HepG2 (cell line): ENCODE measurements around the gene ELOVL2. TPM values are rescaled to one million over a fixed set of nuclear protein-coding genes. Genes with fewer than 3 reads are reported as not detected.

Experiments
- EEA1 ChIP-seq: sonication (generic); formaldehyde crosslinking; IDR thresholded peaks from 2 replicates; pipeline ENCODE4 v1.5.1; 2020; ENCODE audit warnings: mild to moderate bottlenecking, missing genetic modification reagents, borderline replicate concordance
- KDM6A ChIP-seq: IDR thresholded peaks from 2 replicates; pipeline ENCODE4 v1.6.1; 2016; ENCODE audit warnings: low read depth
- KMT2B ChIP-seq: IDR thresholded peaks from 2 replicates; pipeline ENCODE4 v1.6.1; 2016; ENCODE audit warnings: missing genetic modification reagents, missing compliant biosample characterization
- MAFK ChIP-seq, 2 experiments: IDR thresholded peaks in 1 of 2; conservative IDR thresholded peaks in 1 of 2; 2 replicates each; pipeline ENCODE4 v1.6.1; 2011; ENCODE audit warnings: improper control_type of control experiment in 2 of 2, low read length in 2 of 2
- MLLT10 ChIP-seq: sonication (generic); formaldehyde crosslinking; IDR thresholded peaks from 2 replicates; pipeline ENCODE4 v1.4.0; 2020; ENCODE audit warnings: missing genetic modification reagents
- NKX3-1 ChIP-seq: sonication (generic); formaldehyde crosslinking; IDR thresholded peaks from 2 replicates; pipeline ENCODE4 v1.5.0; 2020; ENCODE audit warnings: missing genetic modification reagents
- RAD21 ChIP-seq: fragments of 450-650 bp; formaldehyde crosslinking; IDR thresholded peaks from 2 replicates; pipeline ENCODE4 v1.5.0; 2020; ENCODE audit warnings: mild to moderate bottlenecking
- RBM22 ChIP-seq: fragments of 200-400 bp; formaldehyde crosslinking; optimal IDR thresholded peaks from 2 replicates; pipeline ENCODE3; 2017; ENCODE audit warnings: mild to moderate bottlenecking, low read length, moderate library complexity
- SMYD3 ChIP-seq: sonication (generic); formaldehyde crosslinking; IDR thresholded peaks from 2 replicates; pipeline ENCODE4 v1.8.1; 2023; ENCODE audit warnings: mild to moderate bottlenecking, missing genetic modification reagents
- SP4 ChIP-seq: sonication (generic); formaldehyde crosslinking; IDR thresholded peaks from 2 replicates; pipeline ENCODE4 v1.8.1; 2023; ENCODE audit warnings: mild to moderate bottlenecking, missing genetic modification reagents
- TCF12 ChIP-seq, 2 experiments: fragments of 450-650 bp in 1 of 2; sonication (generic) in 1 of 2; formaldehyde crosslinking in 1 of 2; IDR thresholded peaks; 2 replicates each; pipeline versions ENCODE4 v1.6.1 to v1.8.0; 2017 to 2022; ENCODE audit warnings: antibody characterized with exemption in 1 of 2, mild to moderate bottlenecking in 1 of 2, missing genetic modification reagents in 1 of 2, moderate library complexity in 1 of 2
- ZBTB1 ChIP-seq: sonication (generic); formaldehyde crosslinking; IDR thresholded peaks from 2 replicates; pipeline ENCODE4 v1.4.0; 2020; ENCODE audit warnings: missing genetic modification reagents, borderline replicate concordance
- ZNF713 ChIP-seq: sonication (generic); formaldehyde crosslinking; IDR thresholded peaks from 2 replicates; pipeline ENCODE4 v1.4.0; 2020; ENCODE audit warnings: mild to moderate bottlenecking, missing genetic modification reagents
- polyA plus RNA-seq, 8 experiments: library from polyadenylated mRNA; depleted of rRNA in 3 of 8; stranded (reverse) in 7 of 8; unstranded in 1 of 8; fragments of >200 nt; fragmentation: Illumina TruSeq in 4 of 8; extraction: Trizol in 4 of 8; gene quantifications; 2 replicates each; pipeline versions ENCODE4 v1.2.1 to v1.2.3, GENCODE V29; 2011 to 2016; ENCODE audit warnings: low read depth in 4 of 8, missing spikeins in 1 of 8, mixed read lengths in 1 of 8; ENCODE audit not compliant: insufficient read depth in 1 of 8
- total RNA-seq, 5 experiments: library from RNA; depleted of rRNA; stranded (reverse); fragments of >200 nt; fragmentation: Illumina TruSeq; extraction: Trizol; gene quantifications; 2 replicates each; pipeline ENCODE4 v1.2.3, GENCODE V29; 2016; ENCODE audit warnings: low read depth in 1 of 5
- TF ChIP-seq, protein P1 (sequence below), 2 experiments: sonication (generic) in 1 of 2; formaldehyde crosslinking in 1 of 2; IDR thresholded peaks; 2 replicates each; pipeline versions ENCODE4 v1.4.0 to v1.6.1; 2016 to 2020; ENCODE audit warnings: borderline replicate concordance in 1 of 2, low read depth in 1 of 2, mild to moderate bottlenecking in 1 of 2, missing genetic modification reagents in 1 of 2
- TF ChIP-seq, protein P2 (sequence below): sonication (generic); formaldehyde crosslinking; IDR thresholded peaks from 2 replicates; pipeline ENCODE4 v1.4.0; 2020; ENCODE audit warnings: missing genetic modification reagents
- TF ChIP-seq, protein P3 (sequence below): sonication (generic); formaldehyde crosslinking; IDR thresholded peaks from 2 replicates; pipeline ENCODE4 v1.8.0; 2022; ENCODE audit warnings: missing genetic modification reagents, low read depth, mild to moderate bottlenecking, borderline replicate concordance
- TF ChIP-seq, protein P4 (sequence below): sonication (generic); formaldehyde crosslinking; IDR thresholded peaks from 2 replicates; pipeline ENCODE4 v1.8.0; 2022; ENCODE audit warnings: mild to moderate bottlenecking, missing genetic modification reagents, moderate library complexity
- TF ChIP-seq, protein P5 (sequence below): sonication (generic); formaldehyde crosslinking; IDR thresholded peaks from 2 replicates; pipeline ENCODE4 v1.8.0; 2022; ENCODE audit warnings: missing genetic modification reagents, mild to moderate bottlenecking, inconsistent platforms, borderline replicate concordance

ELOVL2 gene
- total and polyA plus RNA-seq, 2 of the 13 experiments (the other 11 are each of a cell fraction or from before 2014, with no cell fraction given), result 43.6 to 65.4 TPM

DNA sequence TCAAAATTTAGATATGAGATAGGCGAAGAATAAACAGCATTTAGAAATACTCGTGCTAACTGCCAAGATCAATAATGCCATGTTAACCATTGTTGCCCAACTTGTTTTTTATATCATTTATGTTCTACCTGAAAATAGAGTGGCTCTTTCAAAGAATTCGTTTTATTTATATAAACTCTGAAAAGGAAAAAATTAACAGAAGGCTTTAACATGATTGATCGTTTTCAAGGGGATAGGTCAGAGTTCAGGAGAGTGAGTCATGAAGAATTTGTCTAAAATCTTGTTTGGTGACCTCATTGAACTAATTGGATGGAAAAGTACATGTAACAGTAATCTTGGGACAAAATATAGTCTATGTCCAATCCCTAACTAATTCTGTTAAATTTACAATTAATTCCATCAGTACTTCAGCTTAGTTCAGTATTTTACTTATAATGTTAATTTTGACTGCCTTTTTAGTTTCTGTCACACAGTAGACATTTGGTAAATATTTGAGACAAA lies 11.1 kb upstream of the ELOVL2 start (continued):
- TF ChIP-seq, protein P1, sequence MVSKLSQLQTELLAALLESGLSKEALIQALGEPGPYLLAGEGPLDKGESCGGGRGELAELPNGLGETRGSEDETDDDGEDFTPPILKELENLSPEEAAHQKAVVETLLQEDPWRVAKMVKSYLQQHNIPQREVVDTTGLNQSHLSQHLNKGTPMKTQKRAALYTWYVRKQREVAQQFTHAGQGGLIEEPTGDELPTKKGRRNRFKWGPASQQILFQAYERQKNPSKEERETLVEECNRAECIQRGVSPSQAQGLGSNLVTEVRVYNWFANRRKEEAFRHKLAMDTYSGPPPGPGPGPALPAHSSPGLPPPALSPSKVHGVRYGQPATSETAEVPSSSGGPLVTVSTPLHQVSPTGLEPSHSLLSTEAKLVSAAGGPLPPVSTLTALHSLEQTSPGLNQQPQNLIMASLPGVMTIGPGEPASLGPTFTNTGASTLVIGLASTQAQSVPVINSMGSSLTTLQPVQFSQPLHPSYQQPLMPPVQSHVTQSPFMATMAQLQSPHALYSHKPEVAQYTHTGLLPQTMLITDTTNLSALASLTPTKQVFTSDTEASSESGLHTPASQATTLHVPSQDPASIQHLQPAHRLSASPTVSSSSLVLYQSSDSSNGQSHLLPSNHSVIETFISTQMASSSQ (IDR thresholded peaks at IDR 0.05; ENCODE audit: low read depth), result peak; percentile 70; the same call in 1 of the 2 replicates
- TF ChIP-seq, protein P1 (CRISPR knock-in tag; IDR thresholded peaks at IDR 0.05; ENCODE audit: borderline replicate concordance), result peak; percentile 58; the same call in 1 of the 2 replicates
- TF ChIP-seq KDM6A (no peak), MAFK (conservative IDR thresholded peaks at IDR 0.05 in 1 of 2, IDR thresholded peaks at IDR 0.05 in 1 of 2; ENCODE audit: low read length in 2 of 2) (no peak), ZBTB1 (CRISPR knock-in tag) (no peak), SP4 (CRISPR knock-in tag) (no peak), RBM22 (no peak), KMT2B (CRISPR knock-in tag) (no peak; the same call in 1 of the 2 replicates), RAD21 (CRISPR knock-in tag) (no peak), EEA1 (CRISPR knock-in tag) (no peak), SMYD3 (CRISPR knock-in tag) (no peak), NKX3-1 (CRISPR knock-in tag) (no peak), MLLT10 (CRISPR knock-in tag) (no peak), TCF12 (IDR thresholded peaks at IDR 0.05) (no peak), TCF12 (CRISPR knock-in tag; IDR thresholded peaks at IDR 0.05) (no peak; the same call in 1 of the 2 replicates), ZNF713 (CRISPR knock-in tag) (no peak)
- TF ChIP-seq, protein P2, sequence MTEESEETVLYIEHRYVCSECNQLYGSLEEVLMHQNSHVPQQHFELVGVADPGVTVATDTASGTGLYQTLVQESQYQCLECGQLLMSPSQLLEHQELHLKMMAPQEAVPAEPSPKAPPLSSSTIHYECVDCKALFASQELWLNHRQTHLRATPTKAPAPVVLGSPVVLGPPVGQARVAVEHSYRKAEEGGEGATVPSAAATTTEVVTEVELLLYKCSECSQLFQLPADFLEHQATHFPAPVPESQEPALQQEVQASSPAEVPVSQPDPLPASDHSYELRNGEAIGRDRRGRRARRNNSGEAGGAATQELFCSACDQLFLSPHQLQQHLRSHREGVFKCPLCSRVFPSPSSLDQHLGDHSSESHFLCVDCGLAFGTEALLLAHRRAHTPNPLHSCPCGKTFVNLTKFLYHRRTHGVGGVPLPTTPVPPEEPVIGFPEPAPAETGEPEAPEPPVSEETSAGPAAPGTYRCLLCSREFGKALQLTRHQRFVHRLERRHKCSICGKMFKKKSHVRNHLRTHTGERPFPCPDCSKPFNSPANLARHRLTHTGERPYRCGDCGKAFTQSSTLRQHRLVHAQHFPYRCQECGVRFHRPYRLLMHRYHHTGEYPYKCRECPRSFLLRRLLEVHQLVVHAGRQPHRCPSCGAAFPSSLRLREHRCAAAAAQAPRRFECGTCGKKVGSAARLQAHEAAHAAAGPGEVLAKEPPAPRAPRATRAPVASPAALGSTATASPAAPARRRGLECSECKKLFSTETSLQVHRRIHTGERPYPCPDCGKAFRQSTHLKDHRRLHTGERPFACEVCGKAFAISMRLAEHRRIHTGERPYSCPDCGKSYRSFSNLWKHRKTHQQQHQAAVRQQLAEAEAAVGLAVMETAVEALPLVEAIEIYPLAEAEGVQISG, result no peak
- TF ChIP-seq, protein P3, sequence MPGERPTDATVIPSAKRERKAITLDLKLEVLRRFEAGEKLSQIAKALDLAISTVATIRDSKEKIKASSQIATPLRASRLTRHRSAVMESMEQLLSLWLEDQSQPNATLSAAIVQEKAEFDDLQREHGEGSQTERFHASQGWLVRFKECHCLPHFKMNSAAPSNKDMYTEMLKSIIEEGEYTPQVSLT, result no peak
- TF ChIP-seq, protein P4, sequence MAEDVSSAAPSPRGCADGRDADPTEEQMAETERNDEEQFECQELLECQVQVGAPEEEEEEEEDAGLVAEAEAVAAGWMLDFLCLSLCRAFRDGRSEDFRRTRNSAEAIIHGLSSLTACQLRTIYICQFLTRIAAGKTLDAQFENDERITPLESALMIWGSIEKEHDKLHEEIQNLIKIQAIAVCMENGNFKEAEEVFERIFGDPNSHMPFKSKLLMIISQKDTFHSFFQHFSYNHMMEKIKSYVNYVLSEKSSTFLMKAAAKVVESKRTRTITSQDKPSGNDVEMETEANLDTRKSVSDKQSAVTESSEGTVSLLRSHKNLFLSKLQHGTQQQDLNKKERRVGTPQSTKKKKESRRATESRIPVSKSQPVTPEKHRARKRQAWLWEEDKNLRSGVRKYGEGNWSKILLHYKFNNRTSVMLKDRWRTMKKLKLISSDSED, result no peak
- TF ChIP-seq, protein P5, sequence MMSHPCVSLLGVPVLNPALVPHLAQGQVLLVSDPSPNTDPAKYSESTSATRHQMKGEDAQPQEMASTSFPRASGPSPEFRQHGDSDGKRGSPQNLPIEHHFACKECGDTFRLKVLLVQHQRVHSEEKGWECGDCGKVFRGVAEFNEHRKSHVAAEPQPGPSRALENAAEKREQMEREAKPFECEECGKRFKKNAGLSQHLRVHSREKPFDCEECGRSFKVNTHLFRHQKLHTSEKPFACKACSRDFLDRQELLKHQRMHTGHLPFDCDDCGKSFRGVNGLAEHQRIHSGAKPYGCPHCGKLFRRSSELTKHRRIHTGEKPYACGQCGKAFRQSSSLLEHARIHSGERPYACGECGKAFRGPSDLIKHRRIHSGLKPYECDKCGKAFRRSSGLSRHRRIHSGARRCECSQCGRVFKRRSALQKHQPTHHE (CRISPR knock-in tag), result no peak
